ENCODE data around the gene FUCA2. TPM values are rescaled to one million over a fixed set of nuclear protein-coding genes. Genes with fewer than 3 reads are reported as not detected.
"Not testable (repeated sequence)": the region's sequence is repeated elsewhere in the genome, so short reads cannot be mapped to it uniquely, and the experiment has no call there.

The FUCA2 gene
- total RNA-seq, 5 donors from 2014 or later (not counting 1 experiment from before 2014, with no cell fraction given): 4.6 to 9.0 (median 7.1) TPM

DNA sequence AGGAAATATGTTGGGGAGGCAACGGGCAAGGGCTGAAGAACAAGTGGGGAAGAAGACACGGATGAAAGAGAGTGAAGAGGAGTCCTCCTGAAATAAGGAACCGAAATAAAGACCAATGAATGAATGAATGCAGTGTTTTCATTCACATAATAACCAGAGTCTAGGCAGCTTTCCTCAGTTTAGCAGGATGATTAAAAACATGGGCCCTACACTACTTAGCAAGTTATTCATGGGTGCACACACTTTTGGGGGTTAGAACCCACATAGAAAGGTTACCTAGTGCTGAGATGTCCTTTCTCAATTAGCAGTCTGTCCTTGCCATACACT, 5.9 kb upstream of the FUCA2 start:
- Mint-ChIP-seq H3K27ac (no peak overlapping the region), H3K4me1 (peaks cover 5 to 22% (median 21%) of the 10 kb centered on the region in 3 donors), H3K4me3 (no peak overlapping the region), H3K27me3 (no peaks in the 10 kb centered on the region), H3K36me3 (peaks cover 4% of the 10 kb centered on the region), H3K9me3 (no peaks in the 10 kb centered on the region)
- no peaks in the 10 kb centered on the region for H3K9me3 ChIP-seq
- ATAC-seq (replicated peaks in 1 of 4): no peak
- no peaks in the 10 kb centered on the region for H3K27me3 ChIP-seq (replicated peaks in 1 of 2; ENCODE audit: control insufficient read depth in 2 of 2, extremely low read depth in 1 of 2, insufficient read depth in 2 of 2, low read length in 1 of 2)
- no peaks in the 10 kb centered on the region for H3K36me3 ChIP-seq (ENCODE audit: control insufficient read depth in 2 of 2, extremely low read depth in 1 of 2, insufficient read depth in 1 of 2, low read length in 1 of 2)
- no peak for DNase-seq
- H3K4me3 ChIP-seq (ENCODE audit: control insufficient read depth in 1 of 2, extremely low read depth in 1 of 2, low read length in 1 of 2): no peak overlapping the region
- 70% methylated on average over 2 of the region's 3 CpGs for WGBS (ENCODE audit: insufficient coverage)
- H3K4me1 ChIP-seq (ENCODE audit: control insufficient read depth in 1 of 2, extremely low read depth in 1 of 2, insufficient read depth in 2 of 2, low read length in 2 of 2): peaks cover 0 to 4% of the 10 kb centered on the region in 2 experiments
- ChIA-PET CTCF (no interaction called here), POLR2A (interaction anchor here in 1 of 2 donors (0.6 kb wide), 1 partner anchor 70 kb away, joined by 3 read pairs; no protein-coding TSS in a partner anchor)
- no peak overlapping the region for H3K27ac ChIP-seq (ENCODE audit: low read length)

DNA sequence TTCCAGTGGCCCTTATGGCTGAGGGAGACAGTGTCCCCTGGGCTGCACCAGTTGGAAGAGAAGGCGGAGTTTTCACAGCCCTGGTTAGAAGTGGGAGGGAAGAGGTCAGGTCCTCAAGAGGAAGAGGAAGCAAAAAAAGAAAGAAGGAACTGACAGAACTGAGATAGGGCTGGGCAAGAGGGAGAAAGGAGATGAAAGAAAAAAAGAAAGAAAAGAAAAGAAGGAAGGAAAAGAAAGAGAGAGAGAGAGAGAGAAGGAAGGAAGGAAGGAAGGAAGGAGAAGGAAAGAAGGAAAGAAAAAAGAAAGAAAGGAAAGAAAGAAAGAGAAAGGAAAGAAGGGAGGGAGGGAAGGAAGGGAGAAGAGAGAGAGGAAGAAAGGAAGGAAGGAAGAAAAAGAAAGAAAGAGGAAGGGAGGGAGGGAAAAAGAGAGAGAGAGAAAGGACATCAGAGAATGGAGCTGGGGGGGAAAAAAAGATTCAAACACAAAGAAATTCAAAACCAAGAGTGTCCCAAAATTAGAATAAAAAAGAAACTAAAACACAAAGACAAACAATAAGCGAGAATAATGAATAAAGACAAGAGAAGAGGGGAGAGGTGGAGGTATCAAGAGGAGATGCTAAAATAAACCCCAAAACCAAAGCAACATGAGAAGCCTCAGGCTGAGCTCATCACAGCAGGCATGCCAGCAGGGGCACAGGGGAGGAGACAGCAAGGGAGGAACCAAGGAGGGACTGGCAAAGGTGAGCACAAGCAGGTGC, 5.3 kb upstream of the FUCA2 start:
- peaks cover 4% of the 10 kb centered on the region for H3K36me3 Mint-ChIP-seq
- ATAC-seq (replicated peaks in 1 of 4) (peak in 1 of 4 experiments; percentile 40), DNase-seq (no peak)
- POLR2A ChIA-PET: interaction anchor here in 1 of 2 donors (0.6 kb wide), 1 partner anchor 69 kb away, joined by 3 read pairs; no protein-coding TSS in a partner anchor
- no peak overlapping the region for H3K27ac ChIP-seq (ENCODE audit: low read length)
- CTCF ChIA-PET: no interaction called here
- H3K36me3 ChIP-seq (ENCODE audit: control insufficient read depth in 2 of 2, extremely low read depth in 1 of 2, insufficient read depth in 1 of 2, low read length in 1 of 2): no peaks in the 10 kb centered on the region
- H3K27me3 ChIP-seq (replicated peaks in 1 of 2; ENCODE audit: control insufficient read depth in 2 of 2, extremely low read depth in 1 of 2, insufficient read depth in 2 of 2, low read length in 1 of 2): no peaks in the 10 kb centered on the region
- H3K9me3 ChIP-seq: no peaks in the 10 kb centered on the region
- no peak overlapping the region for H3K4me3 ChIP-seq (ENCODE audit: control insufficient read depth in 1 of 2, extremely low read depth in 1 of 2, low read length in 1 of 2)
- H3K4me1 ChIP-seq (ENCODE audit: control insufficient read depth in 1 of 2, extremely low read depth in 1 of 2, insufficient read depth in 2 of 2, low read length in 2 of 2): peaks cover 0 to 8% of the 10 kb centered on the region in 2 experiments
- H3K4me1 Mint-ChIP-seq: peaks cover 7 to 25% (median 21%) of the 10 kb centered on the region in 3 donors
- no peak overlapping the region for H3K4me3 Mint-ChIP-seq
- no peak overlapping the region for H3K27ac Mint-ChIP-seq
- no peaks in the 10 kb centered on the region for H3K27me3 Mint-ChIP-seq
- 100% methylated on average over 1 of the region's 2 CpGs for WGBS (ENCODE audit: insufficient coverage)
- H3K9me3 Mint-ChIP-seq: no peaks in the 10 kb centered on the region

DNA sequence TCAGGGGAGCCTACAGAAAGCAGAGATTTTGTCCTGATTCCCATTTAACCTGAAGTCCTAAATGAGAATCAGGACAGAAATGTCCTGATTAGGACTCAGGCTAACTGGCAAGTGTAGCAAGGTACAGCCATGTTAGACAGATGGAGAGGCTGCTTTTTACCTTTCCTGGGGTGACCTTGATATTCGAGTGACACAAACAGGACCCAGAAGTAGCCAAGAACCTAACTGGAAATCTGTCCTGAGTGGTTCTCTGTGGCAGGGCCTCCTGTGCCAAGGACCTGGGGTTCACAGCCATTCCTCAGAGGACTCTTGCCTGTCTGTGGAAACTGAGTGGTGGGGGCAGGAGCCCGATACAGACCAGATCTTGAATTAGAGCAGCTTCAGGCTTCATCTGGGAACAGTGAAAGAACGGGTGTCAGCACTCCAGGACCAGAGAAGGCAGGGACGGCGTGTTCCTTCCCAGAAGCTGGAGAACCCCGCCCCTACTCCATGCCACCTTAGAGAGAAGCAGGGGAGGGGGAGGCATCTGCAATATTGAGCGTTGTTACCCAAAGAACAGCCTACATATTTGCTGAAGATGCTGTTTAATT, 4.3 kb upstream of the FUCA2 start:
- POLR2A ChIA-PET: no interaction called here
- H3K9me3 Mint-ChIP-seq: no peaks in the 10 kb centered on the region
- DNase-seq: no peak

DNA sequence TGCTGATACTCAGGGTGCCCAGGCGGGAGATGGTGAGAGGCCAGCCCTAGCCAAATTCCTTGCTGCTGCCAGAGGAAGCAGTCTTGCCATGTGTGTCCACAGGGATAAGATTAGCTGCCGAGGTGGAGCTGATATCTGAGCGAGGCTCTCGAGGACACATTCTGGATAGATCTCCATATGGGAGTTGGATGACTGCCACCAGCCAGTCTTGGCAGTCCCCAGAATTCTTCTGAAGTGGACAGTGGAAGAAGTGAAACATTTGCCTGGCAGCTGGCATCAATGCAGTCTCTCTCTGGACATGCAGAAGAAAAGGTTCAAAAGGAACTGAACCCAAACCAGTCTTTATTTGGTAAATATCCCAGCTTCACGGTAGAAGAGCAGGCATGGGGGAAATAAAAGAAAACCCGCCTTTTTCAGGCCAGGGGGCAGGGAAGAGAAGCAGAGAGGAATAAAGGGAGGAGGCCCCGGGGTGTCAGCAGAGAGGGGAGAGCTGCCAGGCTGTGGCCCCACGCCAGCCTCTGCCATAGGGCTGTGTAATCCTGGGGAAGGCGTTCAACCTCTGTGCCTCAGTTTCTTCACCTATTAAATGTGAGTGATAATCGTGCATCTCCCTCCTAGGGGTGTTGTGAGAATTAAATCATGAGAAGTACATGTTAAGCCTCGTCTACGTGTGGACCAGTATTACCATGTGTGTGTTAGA, 3.7 kb upstream of the FUCA2 start:
- no peak for DNase-seq
- Mint-ChIP-seq H3K36me3 (peaks cover 4% of the 10 kb centered on the region), H3K4me1 (peaks cover 17 to 31% (median 23%) of the 10 kb centered on the region in 3 donors), H3K4me3 (no peak overlapping the region), H3K9me3 (no peaks in the 10 kb centered on the region), H3K27ac (no peak overlapping the region), H3K27me3 (no peaks in the 10 kb centered on the region)
- 99% methylated on average over 9 of the region's 12 CpGs for WGBS (ENCODE audit: insufficient coverage)
- Histone ChIP-seq H3K4me3 (ENCODE audit: control insufficient read depth in 1 of 2, extremely low read depth in 1 of 2, low read length in 1 of 2) (no peak overlapping the region), H3K4me1 (ENCODE audit: control insufficient read depth in 1 of 2, extremely low read depth in 1 of 2, insufficient read depth in 2 of 2, low read length in 2 of 2) (peaks cover 0 to 22% of the 10 kb centered on the region in 2 experiments), H3K27me3 (replicated peaks in 1 of 2; ENCODE audit: control insufficient read depth in 2 of 2, extremely low read depth in 1 of 2, insufficient read depth in 2 of 2, low read length in 1 of 2) (no peaks in the 10 kb centered on the region), H3K9me3 (no peaks in the 10 kb centered on the region), H3K27ac (ENCODE audit: low read length) (no peak overlapping the region), H3K36me3 (ENCODE audit: control insufficient read depth in 2 of 2, extremely low read depth in 1 of 2, insufficient read depth in 1 of 2, low read length in 1 of 2) (no peaks in the 10 kb centered on the region)
- ATAC-seq (replicated peaks in 1 of 4): no peak
- ChIA-PET POLR2A (no interaction called here), CTCF (interaction anchor here in 1 of 2 donors (0.5 kb wide), 1 partner anchor 249 kb away, joined by 3 read pairs; no protein-coding TSS in a partner anchor)

More for the DNA sequence above, 4.3 kb upstream of the FUCA2 start:
- Mint-ChIP-seq H3K4me1 (peaks cover 14 to 26% (median 17%) of the 10 kb centered on the region in 3 donors), H3K27me3 (no peaks in the 10 kb centered on the region), H3K27ac (no peak overlapping the region), H3K36me3 (peaks cover 4% of the 10 kb centered on the region), H3K4me3 (no peak overlapping the region)
- no peaks in the 10 kb centered on the region for H3K9me3 ChIP-seq
- CTCF ChIA-PET: interaction anchor here in 1 of 2 donors (0.5 kb wide), 1 partner anchor 248 kb away, joined by 3 read pairs; no protein-coding TSS in a partner anchor
- H3K27ac ChIP-seq (ENCODE audit: low read length): no peak overlapping the region
- no peak for ATAC-seq (replicated peaks in 1 of 4)
- H3K4me3 ChIP-seq (ENCODE audit: control insufficient read depth in 1 of 2, extremely low read depth in 1 of 2, low read length in 1 of 2): no peak overlapping the region
- WGBS (ENCODE audit: insufficient coverage): 83% methylated on average over 1 of the region's 7 CpGs
- no peaks in the 10 kb centered on the region for H3K27me3 ChIP-seq (replicated peaks in 1 of 2; ENCODE audit: control insufficient read depth in 2 of 2, extremely low read depth in 1 of 2, insufficient read depth in 2 of 2, low read length in 1 of 2)
- no peaks in the 10 kb centered on the region for H3K36me3 ChIP-seq (ENCODE audit: control insufficient read depth in 2 of 2, extremely low read depth in 1 of 2, insufficient read depth in 1 of 2, low read length in 1 of 2)
- H3K4me1 ChIP-seq (ENCODE audit: control insufficient read depth in 1 of 2, extremely low read depth in 1 of 2, insufficient read depth in 2 of 2, low read length in 2 of 2): peaks cover 0 to 18% of the 10 kb centered on the region in 2 experiments

DNA sequence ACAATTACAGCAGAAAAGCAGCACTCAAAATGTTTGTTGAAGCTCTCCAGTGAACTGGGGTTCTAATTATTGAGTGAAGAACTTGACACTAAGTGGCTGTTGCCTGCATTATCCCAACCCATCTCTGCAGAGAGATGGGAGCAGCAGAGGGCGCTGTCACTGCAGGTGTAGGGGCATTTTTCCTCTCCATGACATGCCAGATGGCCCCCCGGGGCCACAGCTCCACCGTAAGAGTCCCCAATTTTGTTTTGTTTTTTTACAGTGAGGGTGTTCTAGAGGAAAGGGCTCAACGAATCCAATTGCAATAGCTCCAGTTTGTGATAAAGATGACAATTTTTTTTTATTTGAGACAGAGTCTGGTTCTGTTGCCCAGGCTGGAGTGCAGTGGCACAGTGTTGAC, 1.9 kb upstream of the FUCA2 start:
- H3K27me3 Mint-ChIP-seq: no peaks in the 10 kb centered on the region
- peaks cover 0 to 23% of the 10 kb centered on the region in 2 experiments for H3K4me1 ChIP-seq (ENCODE audit: control insufficient read depth in 1 of 2, extremely low read depth in 1 of 2, insufficient read depth in 2 of 2, low read length in 2 of 2)
- no peak overlapping the region for H3K4me3 ChIP-seq (ENCODE audit: control insufficient read depth in 1 of 2, extremely low read depth in 1 of 2, low read length in 1 of 2)
- peaks cover 19 to 42% (median 23%) of the 10 kb centered on the region in 3 donors for H3K4me1 Mint-ChIP-seq
- H3K36me3 ChIP-seq (ENCODE audit: control insufficient read depth in 2 of 2, extremely low read depth in 1 of 2, insufficient read depth in 1 of 2, low read length in 1 of 2): no peaks in the 10 kb centered on the region
- DNase-seq (peak in 23 of 35 experiments; percentile 14 to 64 (median 32)), ATAC-seq (replicated peaks in 1 of 4) (peak in 1 of 4 experiments; percentile 37)
- H3K27me3 ChIP-seq (replicated peaks in 1 of 2; ENCODE audit: control insufficient read depth in 2 of 2, extremely low read depth in 1 of 2, insufficient read depth in 2 of 2, low read length in 1 of 2): no peaks in the 10 kb centered on the region
- H3K9me3 ChIP-seq: no peaks in the 10 kb centered on the region
- no peak overlapping the region for H3K27ac Mint-ChIP-seq
- POLR2A ChIA-PET: no interaction called here
- H3K9me3 Mint-ChIP-seq: no peaks in the 10 kb centered on the region
- peak overlapping the region; percentile 50 to 55 (median 55) for H3K4me3 Mint-ChIP-seq
- CTCF ChIA-PET: interaction anchor here (0.6 to 2.0 kb wide), 13 partner anchors 9 to 500 kb away, joined by 3 to 9 read pairs (median 3); no protein-coding TSS in a partner anchor
- no peaks in the 10 kb centered on the region for H3K36me3 Mint-ChIP-seq
- no peak overlapping the region for H3K27ac ChIP-seq (ENCODE audit: low read length)
- WGBS (ENCODE audit: insufficient coverage): no CpG with 5 or more reads among the region's 4 CpGs

DNA sequence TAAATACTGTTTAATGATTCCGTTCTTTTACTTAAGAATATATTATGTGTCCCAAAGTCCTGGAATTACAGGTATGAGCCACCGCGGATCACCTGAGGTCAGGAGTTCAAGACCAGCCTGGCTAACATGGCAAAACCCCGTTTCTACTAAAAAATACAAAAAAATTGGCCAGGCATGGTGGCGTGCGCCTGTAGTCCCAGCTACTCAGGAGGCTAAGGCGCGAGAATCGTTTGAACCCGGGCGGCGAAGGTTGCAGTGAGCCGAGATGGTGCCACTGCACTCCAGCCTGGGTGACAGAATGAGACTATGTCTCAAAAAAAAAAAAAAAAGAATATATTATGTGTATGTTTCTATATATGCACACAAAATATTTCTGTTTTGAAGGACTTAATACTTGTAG, 1.2 kb downstream of the FUCA2 start:
- not testable (repeated sequence) for H3K9me3 Mint-ChIP-seq; ATAC-seq (replicated peaks in 1 of 4); H3K27me3 Mint-ChIP-seq; H3K27ac ChIP-seq (ENCODE audit: low read length); H3K27me3 ChIP-seq (replicated peaks in 1 of 2; ENCODE audit: control insufficient read depth in 2 of 2, extremely low read depth in 1 of 2, insufficient read depth in 2 of 2, low read length in 1 of 2); H3K9me3 ChIP-seq; DNase-seq; H3K4me3 ChIP-seq (ENCODE audit: control insufficient read depth in 1 of 2, extremely low read depth in 1 of 2, low read length in 1 of 2); H3K36me3 ChIP-seq (ENCODE audit: control insufficient read depth in 2 of 2, extremely low read depth in 1 of 2, insufficient read depth in 1 of 2, low read length in 1 of 2)
- peaks cover 13 to 36% (median 22%) of the 10 kb centered on the region in 3 donors for H3K4me1 Mint-ChIP-seq
- 100% methylated on average over 9 of the region's 13 CpGs for WGBS (ENCODE audit: insufficient coverage)
- CTCF ChIA-PET: interaction anchor here in 1 of 2 donors (1.4 to 1.7 kb wide), 2 partner anchors 21 to 27 kb away, joined by 4 to 12 read pairs; no protein-coding TSS in a partner anchor
- H3K27ac Mint-ChIP-seq: peak overlapping the region in 1 of 2 donors; percentile 89
- peak overlapping the region; percentile 82 to 95 (median 94) for H3K4me3 Mint-ChIP-seq
- peaks cover 19% of the 10 kb centered on the region for H3K36me3 Mint-ChIP-seq
- POLR2A ChIA-PET: interaction anchor here (0.6 kb wide), 2 partner anchors 57 to 573 kb away, joined by 3 read pairs; no protein-coding TSS in a partner anchor
- H3K4me1 ChIP-seq (ENCODE audit: control insufficient read depth in 1 of 2, extremely low read depth in 1 of 2, insufficient read depth in 2 of 2, low read length in 2 of 2): peaks cover 0 to 23% of the 10 kb centered on the region in 2 experiments
